MCF 10A (cell line): ENCODE measurements around the gene PRKD1. TPM values are rescaled to one million over a fixed set of nuclear protein-coding genes. Genes with fewer than 3 reads are reported as not detected.

Experiments
- BruUV-seq: library from RNA; stranded (reverse); fragments of 400-500 nt; replicated peaks from 2 replicates; lab custom pipeline; 2021; lab: Mats Ljungman, UMichigan
- CTCF ChIA-PET: fragments of 300-600 bp; sonication (Branson Sonifier 250); formaldehyde crosslinking; extraction: SDS; loops from one replicate; lab custom pipeline; 2021; ENCODE audit warnings: antibody characterized with exemption, inconsistent platforms; lab: Yijun Ruan, JAX
- POLR2A ChIA-PET: fragments of 300-600, 350-650 bp; sonication (Branson Sonifier 250); formaldehyde crosslinking; extraction: SDS; loops from one replicate; lab custom pipeline; 2020; ENCODE audit warnings: antibody characterized with exemption, inconsistent platforms; lab: Yijun Ruan, JAX
- DNase-seq: peaks from one replicate; pipeline ENCODE4 v3.0.0-alpha.2; 2018; ENCODE audit not compliant: unreplicated experiment
- H3K27ac Mint-ChIP-seq: one replicate; pipeline ENCODE4 v1.8.0; 2022; ENCODE audit warnings: mild to moderate bottlenecking, low read depth, mixed read lengths; ENCODE audit not compliant: unreplicated experiment
- H3K27me3 Mint-ChIP-seq: one replicate; pipeline ENCODE4 v1.8.0; 2022; ENCODE audit warnings: mixed read lengths; ENCODE audit not compliant: insufficient read depth, unreplicated experiment
- H3K36me3 Mint-ChIP-seq: one replicate; pipeline ENCODE4 v1.8.0; 2022; ENCODE audit warnings: mild to moderate bottlenecking, moderate library complexity, mixed read lengths; ENCODE audit not compliant: insufficient read depth, unreplicated experiment
- H3K4me1 Mint-ChIP-seq: one replicate; pipeline ENCODE4 v1.8.0; 2022; ENCODE audit warnings: mixed read lengths; ENCODE audit not compliant: insufficient read depth, unreplicated experiment
- H3K4me3 Mint-ChIP-seq: one replicate; pipeline ENCODE4 v1.8.0; 2022; ENCODE audit warnings: mild to moderate bottlenecking, moderate library complexity, mixed read lengths; ENCODE audit not compliant: unreplicated experiment
- H3K9me3 Mint-ChIP-seq: one replicate; pipeline ENCODE4 v1.8.0; 2022; ENCODE audit warnings: mixed read lengths; ENCODE audit not compliant: unreplicated experiment
- CTCF ChIP-seq: fragments of 200-600 bp; IDR thresholded peaks from one replicate; pipeline ENCODE4 v1.8.0; 2022; ENCODE audit warnings: antibody characterized with exemption, mild to moderate bottlenecking; ENCODE audit not compliant: unreplicated experiment
- intact Hi-C: fragments of 100-400 bp; cut with micrococcal nuclease; formaldehyde crosslinking; loops from 2 replicates; pipeline ENCODE4 v1.14.1; 2022
- total RNA-seq: library from RNA; stranded (reverse); gene quantifications from 2 replicates; pipeline ENCODE4 v1.2.3, GENCODE V29; 2022

Gene PRKD1
- total RNA-seq, 1 experiment from 2014 or later = 8.8 TPM

- DNase-seq = no peak
- CTCF ChIA-PET = no interaction called here
Observed at GRCh38 chr14:29580763-29581162, 346.9 kb downstream of the PRKD1 start.

GRCh38 chr14:29579838-29580237, 347.8 kb downstream of the PRKD1 start:
- H3K9me3 Mint-ChIP-seq = no peaks in the 10 kb centered on the region
- no peak for DNase-seq
- H3K27ac Mint-ChIP-seq = no peak overlapping the region
- no peak overlapping the region for H3K4me3 Mint-ChIP-seq
- H3K36me3 Mint-ChIP-seq = peaks cover 6% of the 10 kb centered on the region
- CTCF ChIA-PET = interaction anchor here (0.5 kb wide), 1 partner anchor 22 kb away, joined by 3 read pairs; no protein-coding TSS in a partner anchor
- peaks cover 3% of the 10 kb centered on the region for H3K4me1 Mint-ChIP-seq
- no peak for TF ChIP-seq CTCF
- H3K27me3 Mint-ChIP-seq = no peaks in the 10 kb centered on the region
- no TSS peak for BruUV-seq
- intact Hi-C loops = no loop called here
- POLR2A ChIA-PET = no interaction called here

More at GRCh38 chr14:29580763-29581162, 346.9 kb downstream of the PRKD1 start:
- H3K9me3 Mint-ChIP-seq = no peaks in the 10 kb centered on the region
- no peaks in the 10 kb centered on the region for H3K27me3 Mint-ChIP-seq
- H3K27ac Mint-ChIP-seq = no peak overlapping the region
- intact Hi-C loops = no loop called here
- H3K36me3 Mint-ChIP-seq = peaks cover 6% of the 10 kb centered on the region
- no TSS peak for BruUV-seq
- POLR2A ChIA-PET = no interaction called here
- TF ChIP-seq CTCF = no peak
- peaks cover 7% of the 10 kb centered on the region for H3K4me1 Mint-ChIP-seq
- H3K4me3 Mint-ChIP-seq = no peak overlapping the region

GRCh38 chr14:29576927-29577326, 350.7 kb downstream of the PRKD1 start:
- ChIA-PET CTCF (interaction anchor here (1.5 kb wide), 1 partner anchor 28 kb away, joined by 3 read pairs; no protein-coding TSS in a partner anchor), POLR2A (no interaction called here)
- H3K36me3 Mint-ChIP-seq = peaks cover 6% of the 10 kb centered on the region
- H3K9me3 Mint-ChIP-seq = peaks cover 9% of the 10 kb centered on the region
- DNase-seq = no peak
- TF ChIP-seq CTCF = no peak
- H3K27ac Mint-ChIP-seq = no peak overlapping the region
- no TSS peak for BruUV-seq
- H3K27me3 Mint-ChIP-seq = no peaks in the 10 kb centered on the region
- H3K4me1 Mint-ChIP-seq = no peaks in the 10 kb centered on the region
- intact Hi-C loops = no loop called here
- no peak overlapping the region for H3K4me3 Mint-ChIP-seq

GRCh38 chr14:29569194-29569593, 358.5 kb downstream of the PRKD1 start:
- Mint-ChIP-seq H3K27me3 (no peaks in the 10 kb centered on the region), H3K36me3 (no peaks in the 10 kb centered on the region), H3K4me1 (no peaks in the 10 kb centered on the region), H3K27ac (no peak overlapping the region), H3K9me3 (peaks cover 36% of the 10 kb centered on the region), H3K4me3 (no peak overlapping the region)
- BruUV-seq = no TSS peak
- TF ChIP-seq CTCF = no peak
- ChIA-PET CTCF (interaction anchor here (0.5 to 0.6 kb wide), 2 partner anchors 95 to 645 kb away, joined by 3 read pairs; no protein-coding TSS in a partner anchor), POLR2A (no interaction called here)
- intact Hi-C loops = no loop called here
- no peak for DNase-seq
